Measurements from ENCODE around the gene HYCC2.
"Not testable (repeated sequence)": the region's sequence is repeated elsewhere in the genome, so short reads cannot be mapped to it uniquely, and the experiment has no call there.

DNA sequence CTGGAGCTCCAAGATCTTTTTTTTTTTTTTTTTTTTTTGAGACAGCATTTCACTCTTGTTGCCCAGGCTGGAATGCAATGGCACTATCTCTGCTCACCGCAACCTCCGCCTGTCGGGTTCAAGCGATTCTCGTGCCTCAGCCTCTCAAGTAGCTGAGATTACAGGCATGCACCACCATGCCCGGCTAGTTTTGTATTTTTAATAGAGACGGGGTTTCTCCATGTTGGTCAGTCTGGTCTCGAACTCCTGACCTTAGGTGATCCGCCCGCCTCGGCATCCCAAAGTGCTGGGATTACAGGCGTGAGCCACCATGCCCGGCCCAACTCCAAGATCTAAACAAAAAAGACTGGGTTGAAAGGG lies 46.2 kb upstream of the HYCC2 start:
- TF ChIP-seq, protein P1, sequence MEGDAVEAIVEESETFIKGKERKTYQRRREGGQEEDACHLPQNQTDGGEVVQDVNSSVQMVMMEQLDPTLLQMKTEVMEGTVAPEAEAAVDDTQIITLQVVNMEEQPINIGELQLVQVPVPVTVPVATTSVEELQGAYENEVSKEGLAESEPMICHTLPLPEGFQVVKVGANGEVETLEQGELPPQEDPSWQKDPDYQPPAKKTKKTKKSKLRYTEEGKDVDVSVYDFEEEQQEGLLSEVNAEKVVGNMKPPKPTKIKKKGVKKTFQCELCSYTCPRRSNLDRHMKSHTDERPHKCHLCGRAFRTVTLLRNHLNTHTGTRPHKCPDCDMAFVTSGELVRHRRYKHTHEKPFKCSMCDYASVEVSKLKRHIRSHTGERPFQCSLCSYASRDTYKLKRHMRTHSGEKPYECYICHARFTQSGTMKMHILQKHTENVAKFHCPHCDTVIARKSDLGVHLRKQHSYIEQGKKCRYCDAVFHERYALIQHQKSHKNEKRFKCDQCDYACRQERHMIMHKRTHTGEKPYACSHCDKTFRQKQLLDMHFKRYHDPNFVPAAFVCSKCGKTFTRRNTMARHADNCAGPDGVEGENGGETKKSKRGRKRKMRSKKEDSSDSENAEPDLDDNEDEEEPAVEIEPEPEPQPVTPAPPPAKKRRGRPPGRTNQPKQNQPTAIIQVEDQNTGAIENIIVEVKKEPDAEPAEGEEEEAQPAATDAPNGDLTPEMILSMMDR (IDR thresholded peaks at IDR 0.05): not testable (repeated sequence)
- TF ChIP-seq POLR2AphosphoS5 (IDR thresholded peaks at IDR 0.05; ENCODE audit: insufficient read depth in 1 of 2, low read depth in 1 of 2); POLR2A (IDR thresholded peaks at IDR 0.05): not testable (repeated sequence)

Measured in vagina (tissue), 2 donors.